ENCODE results near the gene NEGR1. TPM values are rescaled to one million over a fixed set of nuclear protein-coding genes. Genes with fewer than 3 reads are reported as not detected.

NEGR1 gene
- total and polyA plus RNA-seq, 9 of the 15 experiments (the other 6 are each of a cell fraction or from before 2014, with no cell fraction given): not detected

DNA sequence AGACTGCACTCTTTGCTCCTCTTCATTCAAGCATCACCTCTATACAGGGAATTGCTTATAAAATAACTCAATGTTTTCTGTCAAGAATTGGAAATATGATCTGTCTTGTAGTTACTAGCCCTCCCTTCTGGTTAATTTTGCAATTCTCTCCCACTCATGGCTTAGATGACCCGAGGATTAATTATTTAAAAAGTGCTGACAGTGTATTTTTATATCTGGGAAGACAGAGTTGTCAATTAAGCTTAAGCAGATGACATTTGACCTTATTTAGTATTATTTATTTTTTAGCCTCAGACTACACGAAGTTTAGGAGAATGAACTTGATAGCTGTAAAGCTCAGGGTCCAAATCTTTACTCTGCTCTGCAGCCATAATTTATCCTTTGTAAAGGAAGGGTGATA lies 538.5 kb downstream of the NEGR1 start (continued):
- TF ChIP-seq GABPA (tag; conservative IDR thresholded peaks at IDR 0.05; ENCODE audit: low read depth): no peak
- TF ChIP-seq SREBF1 (IDR thresholded peaks at IDR 0.05; ENCODE audit: borderline replicate concordance, low read depth, low read length): no peak
- no peak for TF ChIP-seq ETS2 (tag; IDR thresholded peaks at IDR 0.05; ENCODE audit: borderline replicate concordance, poor library complexity, severe bottlenecking)
- TF ChIP-seq SMAD3 (CRISPR knock-in tag; conservative IDR thresholded peaks at IDR 0.05): no peak
- no peak for TF ChIP-seq ZBTB17 (CRISPR knock-in tag; IDR thresholded peaks at IDR 0.05)
- peak; percentile 89 for TF ChIP-seq MAFK (IDR thresholded peaks at IDR 0.05; ENCODE audit: low read length)
- no peak for TF ChIP-seq CXXC5 (CRISPR knock-in tag; IDR thresholded peaks at IDR 0.05)
- TF ChIP-seq, protein P1, sequence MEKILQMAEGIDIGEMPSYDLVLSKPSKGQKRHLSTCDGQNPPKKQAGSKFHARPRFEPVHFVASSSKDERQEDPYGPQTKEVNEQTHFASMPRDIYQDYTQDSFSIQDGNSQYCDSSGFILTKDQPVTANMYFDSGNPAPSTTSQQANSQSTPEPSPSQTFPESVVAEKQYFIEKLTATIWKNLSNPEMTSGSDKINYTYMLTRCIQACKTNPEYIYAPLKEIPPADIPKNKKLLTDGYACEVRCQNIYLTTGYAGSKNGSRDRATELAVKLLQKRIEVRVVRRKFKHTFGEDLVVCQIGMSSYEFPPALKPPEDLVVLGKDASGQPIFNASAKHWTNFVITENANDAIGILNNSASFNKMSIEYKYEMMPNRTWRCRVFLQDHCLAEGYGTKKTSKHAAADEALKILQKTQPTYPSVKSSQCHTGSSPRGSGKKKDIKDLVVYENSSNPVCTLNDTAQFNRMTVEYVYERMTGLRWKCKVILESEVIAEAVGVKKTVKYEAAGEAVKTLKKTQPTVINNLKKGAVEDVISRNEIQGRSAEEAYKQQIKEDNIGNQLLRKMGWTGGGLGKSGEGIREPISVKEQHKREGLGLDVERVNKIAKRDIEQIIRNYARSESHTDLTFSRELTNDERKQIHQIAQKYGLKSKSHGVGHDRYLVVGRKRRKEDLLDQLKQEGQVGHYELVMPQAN (IDR thresholded peaks at IDR 0.05; ENCODE audit: borderline replicate concordance): no peak
- TF ChIP-seq MAFF (IDR thresholded peaks at IDR 0.05; ENCODE audit: low read length): peak; percentile 84
- TF ChIP-seq, protein P2, sequence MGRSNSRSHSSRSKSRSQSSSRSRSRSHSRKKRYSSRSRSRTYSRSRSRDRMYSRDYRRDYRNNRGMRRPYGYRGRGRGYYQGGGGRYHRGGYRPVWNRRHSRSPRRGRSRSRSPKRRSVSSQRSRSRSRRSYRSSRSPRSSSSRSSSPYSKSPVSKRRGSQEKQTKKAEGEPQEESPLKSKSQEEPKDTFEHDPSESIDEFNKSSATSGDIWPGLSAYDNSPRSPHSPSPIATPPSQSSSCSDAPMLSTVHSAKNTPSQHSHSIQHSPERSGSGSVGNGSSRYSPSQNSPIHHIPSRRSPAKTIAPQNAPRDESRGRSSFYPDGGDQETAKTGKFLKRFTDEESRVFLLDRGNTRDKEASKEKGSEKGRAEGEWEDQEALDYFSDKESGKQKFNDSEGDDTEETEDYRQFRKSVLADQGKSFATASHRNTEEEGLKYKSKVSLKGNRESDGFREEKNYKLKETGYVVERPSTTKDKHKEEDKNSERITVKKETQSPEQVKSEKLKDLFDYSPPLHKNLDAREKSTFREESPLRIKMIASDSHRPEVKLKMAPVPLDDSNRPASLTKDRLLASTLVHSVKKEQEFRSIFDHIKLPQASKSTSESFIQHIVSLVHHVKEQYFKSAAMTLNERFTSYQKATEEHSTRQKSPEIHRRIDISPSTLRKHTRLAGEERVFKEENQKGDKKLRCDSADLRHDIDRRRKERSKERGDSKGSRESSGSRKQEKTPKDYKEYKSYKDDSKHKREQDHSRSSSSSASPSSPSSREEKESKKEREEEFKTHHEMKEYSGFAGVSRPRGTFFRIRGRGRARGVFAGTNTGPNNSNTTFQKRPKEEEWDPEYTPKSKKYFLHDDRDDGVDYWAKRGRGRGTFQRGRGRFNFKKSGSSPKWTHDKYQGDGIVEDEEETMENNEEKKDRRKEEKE (IDR thresholded peaks at IDR 0.05; ENCODE audit: borderline replicate concordance in 1 of 2, control insufficient read depth in 1 of 2, low read depth in 2 of 2, low read length in 1 of 2): no peak
- no peak for TF ChIP-seq SREBF2 (CRISPR knock-in tag; IDR thresholded peaks at IDR 0.05)
- peak; percentile 75 for TF ChIP-seq ZNF316 (IDR thresholded peaks at IDR 0.05)
- TF ChIP-seq, protein P3, sequence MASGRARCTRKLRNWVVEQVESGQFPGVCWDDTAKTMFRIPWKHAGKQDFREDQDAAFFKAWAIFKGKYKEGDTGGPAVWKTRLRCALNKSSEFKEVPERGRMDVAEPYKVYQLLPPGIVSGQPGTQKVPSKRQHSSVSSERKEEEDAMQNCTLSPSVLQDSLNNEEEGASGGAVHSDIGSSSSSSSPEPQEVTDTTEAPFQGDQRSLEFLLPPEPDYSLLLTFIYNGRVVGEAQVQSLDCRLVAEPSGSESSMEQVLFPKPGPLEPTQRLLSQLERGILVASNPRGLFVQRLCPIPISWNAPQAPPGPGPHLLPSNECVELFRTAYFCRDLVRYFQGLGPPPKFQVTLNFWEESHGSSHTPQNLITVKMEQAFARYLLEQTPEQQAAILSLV (tag; IDR thresholded peaks at IDR 0.05): no peak
- no peak for TF ChIP-seq PCBP2 (IDR thresholded peaks at IDR 0.05; ENCODE audit: low read depth, low read length, poor library complexity, severe bottlenecking)
- TF ChIP-seq RBM22 (IDR thresholded peaks at IDR 0.05; ENCODE audit: low read depth, low read length, poor library complexity, severe bottlenecking): no peak
